CD14-positive monocyte (primary cell): ENCODE results near the gene GNB2. TPM values are rescaled to one million over a fixed set of nuclear protein-coding genes. Genes with fewer than 3 reads are reported as not detected.

ENCODE experiments used
- DNase-seq, 3 donors: peaks; one replicate each; pipeline ENCODE4 v3.0.0-alpha.2; 2011 to 2022
- H2AFZ ChIP-seq: 2 replicates; pipeline ENCODE4 v1.6.0; 2012; ENCODE audit warnings: mild to moderate bottlenecking, low read depth, low read length, inconsistent platforms; ENCODE audit not compliant: insufficient read depth, poor library complexity, severe bottlenecking
- H3K27ac ChIP-seq, 2 donors: 1 replicate in 1 of 2; 2 replicates in 1 of 2; pipeline ENCODE4 v1.5.1; 2012 to 2013; ENCODE audit warnings: low read length in 2 of 2, control low read depth in 1 of 2, inconsistent platforms in 1 of 2, low read depth in 1 of 2, mild to moderate bottlenecking in 1 of 2
- H3K27me3 ChIP-seq, 2 donors: one replicate each; pipeline versions ENCODE4 v1.6.0 to v1.6.1; 2011 to 2013; ENCODE audit warnings: low read length in 2 of 2; ENCODE audit not compliant: control insufficient read depth in 2 of 2, insufficient read depth in 2 of 2
- H3K36me3 ChIP-seq, 2 donors: replicated peaks in 1 of 2; 1 replicate in 1 of 2; 2 replicates in 1 of 2; pipeline versions ENCODE4 v1.5.1 to v1.6.1; 2012 to 2013; ENCODE audit warnings: low read length in 2 of 2, control low read depth in 1 of 2, inconsistent platforms in 1 of 2, mild to moderate bottlenecking in 1 of 2; ENCODE audit not compliant: insufficient read depth in 2 of 2, control insufficient read depth in 1 of 2
- H3K4me1 ChIP-seq, 2 donors: 1 replicate in 1 of 2; 2 replicates in 1 of 2; pipeline versions ENCODE4 v1.5.1 to v1.6.1; 2012 to 2013; ENCODE audit warnings: low read length in 2 of 2, control low read depth in 1 of 2, inconsistent platforms in 1 of 2, mild to moderate bottlenecking in 1 of 2, moderate library complexity in 1 of 2; ENCODE audit not compliant: insufficient read depth in 2 of 2, control insufficient read depth in 1 of 2
- H3K4me2 ChIP-seq: replicated peaks from 2 replicates; pipeline ENCODE3; 2012; ENCODE audit warnings: low read length, moderate library complexity, mild to moderate bottlenecking; ENCODE audit not compliant: poor library complexity, severe bottlenecking; ENCODE audit errors: extremely low read depth
- H3K4me3 ChIP-seq, 3 experiments: fragments of 200-600 bp in 1 of 3; sonication (generic) in 1 of 3; replicated peaks in 1 of 3; 1 replicate in 2 of 3; 2 replicates in 1 of 3; pipeline ENCODE4 v1.5.1; 2011 to 2013; ENCODE audit warnings: low read length in 3 of 3, mild to moderate bottlenecking in 3 of 3, control low read depth in 2 of 3, low read depth in 2 of 3, inconsistent platforms in 1 of 3, moderate library complexity in 1 of 3
- H3K79me2 ChIP-seq: 2 replicates; pipeline ENCODE4 v1.6.0; 2012; ENCODE audit warnings: mild to moderate bottlenecking, control low read depth, inconsistent platforms, low read length, moderate library complexity; ENCODE audit not compliant: insufficient read depth
- H3K9ac ChIP-seq: 2 replicates; pipeline ENCODE4 v1.6.0; 2017; ENCODE audit warnings: low read length, mild to moderate bottlenecking; ENCODE audit not compliant: insufficient read depth, poor library complexity, severe bottlenecking
- H3K9me3 ChIP-seq, 2 donors: replicated peaks in 1 of 2; 1 replicate in 1 of 2; 2 replicates in 1 of 2; pipeline versions ENCODE4 v1.5.1 to v1.6.1; 2012 to 2013; ENCODE audit warnings: low read length in 2 of 2, control low read depth in 1 of 2; ENCODE audit not compliant: control insufficient read depth in 1 of 2, insufficient read depth in 1 of 2
- H4K20me1 ChIP-seq: 2 replicates; pipeline ENCODE4 v1.6.0; 2012; ENCODE audit warnings: mild to moderate bottlenecking, low read length, control low read depth, moderate library complexity; ENCODE audit not compliant: insufficient read depth
- H3K27ac Mint-ChIP-seq, 7 donors: one replicate each; pipeline ENCODE4 v1.8.0; 2020; ENCODE audit warnings: mild to moderate bottlenecking in 7 of 7, mixed read lengths in 7 of 7, moderate library complexity in 6 of 7, inconsistent platforms in 2 of 7
- H3K27me3 Mint-ChIP-seq, 3 donors: one replicate each; pipeline ENCODE4 v1.8.0; 2021 to 2022; ENCODE audit warnings: low read depth in 3 of 3, mild to moderate bottlenecking in 3 of 3, mixed read lengths in 3 of 3, moderate library complexity in 3 of 3, inconsistent platforms in 1 of 3
- H3K36me3 Mint-ChIP-seq, 2 donors: one replicate each; pipeline ENCODE4 v1.8.0; 2020; ENCODE audit warnings: mixed read lengths in 2 of 2, inconsistent platforms in 1 of 2, mild to moderate bottlenecking in 1 of 2
- H3K4me1 Mint-ChIP-seq: one replicate; pipeline ENCODE4 v1.8.0; 2020; ENCODE audit warnings: mild to moderate bottlenecking, mixed read lengths
- H3K4me3 Mint-ChIP-seq, 2 donors: one replicate each; pipeline ENCODE4 v1.8.0; 2020; ENCODE audit warnings: mild to moderate bottlenecking in 2 of 2, mixed read lengths in 2 of 2, moderate library complexity in 1 of 2
- H3K9me3 Mint-ChIP-seq, 7 donors: one replicate each; pipeline ENCODE4 v1.8.0; 2020 to 2022; ENCODE audit warnings: mixed read lengths in 7 of 7, mild to moderate bottlenecking in 6 of 7, moderate library complexity in 6 of 7, inconsistent platforms in 2 of 7
- CTCF ChIP-seq: fragments of 200-600 bp; IDR thresholded peaks from one replicate; pipeline ENCODE4 v1.8.0; 2022; ENCODE audit warnings: antibody characterized with exemption, mild to moderate bottlenecking
- WGBS: methylation state at CpG from one replicate; pipeline ENCODE4 v1.1.5; 2013; ENCODE audit warnings: missing lambda C conversion rate; ENCODE audit not compliant: insufficient coverage; 5-methylcytosine and 5-hydroxymethylcytosine counted together
- intact Hi-C, 2 donors: fragments of 100-400 bp; cut with micrococcal nuclease; formaldehyde crosslinking; loops; one replicate each; pipeline versions ENCODE4 v1.15.0 to v1.15.1; 2023
- polyA plus RNA-seq, 3 donors: library from polyadenylated mRNA; depleted of rRNA in 1 of 3; unstranded in 2 of 3; stranded (reverse) in 1 of 3; fragments of 300-500 nt in 2 of 3; fragments of >200 nt in 1 of 3; fragmentation: Illumina TruSeq in 2 of 3; gene quantifications; 1 replicate in 2 of 3; 2 replicates in 1 of 3; pipeline ENCODE4 v1.2.3, GENCODE V29; 2012 to 2021

The GNB2 gene
- polyA plus RNA-seq, 3 donors = 90.0 to 436 (median 94.6) TPM

GRCh38 chr7:100726996-100727761 lies 53.6 kb downstream of the GNB2 start:
- no peaks in the 10 kb centered on the region for H3K36me3 ChIP-seq
- no peak overlapping the region for H3K4me2 ChIP-seq
- Mint-ChIP-seq H3K9me3 (peaks cover 0 to 2% (median 0%) of the 10 kb centered on the region in 7 donors), H3K36me3 (no peaks in the 10 kb centered on the region), H3K27ac (no peak overlapping the region), H3K4me3 (no peak overlapping the region), H3K27me3 (peaks cover 20 to 33% (median 26%) of the 10 kb centered on the region in 3 donors), H3K4me1 (peaks cover 8% of the 10 kb centered on the region)
- H3K27me3 ChIP-seq = peaks cover 0 to under 1% of the 10 kb centered on the region in 2 donors
- 81% methylated on average over 11 of the region's 12 CpGs for WGBS
- no peak overlapping the region for H3K9ac ChIP-seq
- no peak overlapping the region for H2AFZ ChIP-seq
- H4K20me1 ChIP-seq = no peaks in the 10 kb centered on the region
- intact Hi-C loops = loop anchor here in 1 of 2 donors (5.0 to 10.0 kb wide), 2 partner anchors 128 to 255 kb away; partner anchors contain the start of gene SLC12A9
- no peaks in the 10 kb centered on the region for H3K79me2 ChIP-seq
- DNase-seq = no peak
- no peak overlapping the region for H3K27ac ChIP-seq
- H3K9me3 ChIP-seq = no peaks in the 10 kb centered on the region
- TF ChIP-seq CTCF = no peak
- H3K4me3 ChIP-seq = no peak overlapping the region
- H3K4me1 ChIP-seq = no peaks in the 10 kb centered on the region

- intact Hi-C loops = loop anchor here (2.0 to 10.0 kb wide), 3 partner anchors 17 to 256 kb away; partner anchors contain the start of gene SLC12A9 (in 1 of the 2)
- Histone ChIP-seq H3K9me3 (no peaks in the 10 kb centered on the region), H3K27ac (no peak overlapping the region), H3K9ac (no peak overlapping the region), H3K4me1 (no peaks in the 10 kb centered on the region), H3K79me2 (no peaks in the 10 kb centered on the region), H3K4me3 (no peak overlapping the region), H2AFZ (no peak overlapping the region), H3K27me3 (no peaks in the 10 kb centered on the region), H3K4me2 (no peak overlapping the region), H4K20me1 (no peaks in the 10 kb centered on the region), H3K36me3 (no peaks in the 10 kb centered on the region)
- peaks cover 8% of the 10 kb centered on the region for H3K4me1 Mint-ChIP-seq
- H3K36me3 Mint-ChIP-seq = no peaks in the 10 kb centered on the region
- DNase-seq = no peak
- WGBS = 87% methylated on average over 7 of the region's 8 CpGs
- no peak overlapping the region for H3K4me3 Mint-ChIP-seq
- no peaks in the 10 kb centered on the region for H3K9me3 Mint-ChIP-seq
- peaks cover 16 to 25% (median 18%) of the 10 kb centered on the region in 3 donors for H3K27me3 Mint-ChIP-seq
- no peak overlapping the region for H3K27ac Mint-ChIP-seq
- no peak for TF ChIP-seq CTCF
Measured at GRCh38 chr7:100728196-100728595, 54.7 kb downstream of the GNB2 start.

Other genes starting within 250 kb of the GNB2 start
- gene ZCWPW1, start 245.0 kb upstream of the GNB2 start, polyA plus RNA-seq = 1 to 10 TPM in 2 of 3 donors, under 1 TPM in 1; 0.60 to 1.9 (median 1.2) TPM
- 10 to 100 TPM in 1 of 3 donors, 1 to 10 TPM in 2; 2.9 to 43.2 (median 3.3) TPM for gene MEPCE, start 243.9 kb upstream of the GNB2 start, polyA plus RNA-seq
- gene PPP1R35, start 237.2 kb upstream of the GNB2 start, polyA plus RNA-seq = 10 to 100 TPM in 2 of 3 donors, 1 to 10 TPM in 1; 8.1 to 35.0 (median 14.6) TPM
- 1 to 10 TPM in 1 of 3 donors, under 1 TPM in 1, not detected in 1; 0.40 to 2.5 TPM for gene SPACDR, start 209.5 kb upstream of the GNB2 start, polyA plus RNA-seq
- 10 to 100 TPM; 23.8 to 91.5 (median 26.3) TPM for gene TSC22D4, start 194.5 kb upstream of the GNB2 start, polyA plus RNA-seq
- gene NYAP1, start 189.8 kb upstream of the GNB2 start, polyA plus RNA-seq = not detected
- 1 to 10 TPM; 1.3 to 1.8 (median 1.8) TPM for gene AGFG2, start 134.5 kb upstream of the GNB2 start, polyA plus RNA-seq
- 10 to 100 TPM in 1 of 3 donors, not detected in 2; 67.2 TPM for gene SAP25, start 99.8 kb upstream of the GNB2 start, polyA plus RNA-seq
- 100 to 1,000 TPM; 132 to 286 (median 134) TPM for gene LRCH4, start 87.6 kb upstream of the GNB2 start, polyA plus RNA-seq
- gene FBXO24, start 87.4 kb upstream of the GNB2 start, polyA plus RNA-seq = 1 to 10 TPM in 1 of 3 donors, under 1 TPM in 2; 0.42 to 1.2 (median 0.69) TPM
- gene PCOLCE, start 71.4 kb upstream of the GNB2 start, polyA plus RNA-seq = 1 to 10 TPM in 1 of 3 donors, under 1 TPM in 2; 0.18 to 3.1 (median 0.58) TPM
- 10 to 100 TPM; 12.7 to 15.5 (median 13.3) TPM for gene MOSPD3, start 61.2 kb upstream of the GNB2 start, polyA plus RNA-seq
- gene TFR2, start 32.2 kb upstream of the GNB2 start, polyA plus RNA-seq = 1 to 10 TPM in 1 of 3 donors, under 1 TPM in 1, not detected in 1; 0.79 to 1.4 TPM
- gene ACTL6B, start 17.3 kb upstream of the GNB2 start, polyA plus RNA-seq = not detected
- 10 to 100 TPM in 1 of 3 donors, under 1 TPM in 2; 0.30 to 30.6 (median 0.34) TPM for gene GIGYF1, start 20.5 kb downstream of the GNB2 start, polyA plus RNA-seq
- 10 to 100 TPM; 11.1 to 48.5 (median 41.6) TPM for gene POP7, start 32.4 kb downstream of the GNB2 start, polyA plus RNA-seq
- gene EPO, start 46.7 kb downstream of the GNB2 start, polyA plus RNA-seq = not detected
- not detected for gene ZAN, start 59.9 kb downstream of the GNB2 start, polyA plus RNA-seq
- gene EPHB4, start 153.8 kb downstream of the GNB2 start, polyA plus RNA-seq = 1 to 10 TPM; 5.0 to 6.5 (median 5.7) TPM
- gene SLC12A9, start 179.0 kb downstream of the GNB2 start, polyA plus RNA-seq = 100 to 1,000 TPM in 1 of 3 donors, 10 to 100 TPM in 2; 18.8 to 119 (median 19.3) TPM
- 1 to 10 TPM; 1.9 to 5.9 (median 5.8) TPM for gene TRIP6, start 193.6 kb downstream of the GNB2 start, polyA plus RNA-seq
- 100 to 1,000 TPM in 1 of 3 donors, 10 to 100 TPM in 2; 26.9 to 116 (median 29.6) TPM for gene SRRT, start 201.4 kb downstream of the GNB2 start, polyA plus RNA-seq
- gene UFSP1, start 216.0 kb downstream of the GNB2 start, polyA plus RNA-seq = under 1 TPM; 0.57 to 0.76 (median 0.57) TPM
- gene ACHE, start 222.1 kb downstream of the GNB2 start, polyA plus RNA-seq = under 1 TPM in 1 of 3 donors, not detected in 2; 0.19 TPM